GM19099 (cell line): ENCODE results near the gene MNAT1.

ENCODE experiments used
- POLR2A ChIP-seq: IDR thresholded peaks from 3 replicates; pipeline ENCODE4 v1.6.1; 2011; ENCODE audit warnings: low read depth; ENCODE audit not compliant: insufficient read length; ENCODE audit errors: extremely low read depth

Gene MNAT1

GRCh38 chr14:60951776-60952435, 217.3 kb downstream of the MNAT1 start:
- no peak for TF ChIP-seq POLR2A

GRCh38 chr14:60956202-60956601, 221.6 kb downstream of the MNAT1 start:
- TF ChIP-seq POLR2A = no peak

- no peak for TF ChIP-seq POLR2A
Measured at GRCh38 chr14:60956632-60957031, 222.1 kb downstream of the MNAT1 start.

GRCh38 chr14:60958146-60958545, 223.6 kb downstream of the MNAT1 start:
- TF ChIP-seq POLR2A = no peak

GRCh38 chr14:60963761-60964160, 229.2 kb downstream of the MNAT1 start:
- no peak for TF ChIP-seq POLR2A

GRCh38 chr14:60964904-60965303, 230.3 kb downstream of the MNAT1 start:
- no peak for TF ChIP-seq POLR2A

- TF ChIP-seq POLR2A = no peak
Measured at GRCh38 chr14:60965402-60965801, 230.8 kb downstream of the MNAT1 start.

GRCh38 chr14:60968099-60968498, 233.5 kb downstream of the MNAT1 start:
- no peak for TF ChIP-seq POLR2A

- no peak for TF ChIP-seq POLR2A
Measured at GRCh38 chr14:60968671-60969070, 234.1 kb downstream of the MNAT1 start.

- TF ChIP-seq POLR2A = no peak
Measured at GRCh38 chr14:60970146-60970545, 235.6 kb downstream of the MNAT1 start.

- no peak for TF ChIP-seq POLR2A
Measured at GRCh38 chr14:60971271-60971670, 236.7 kb downstream of the MNAT1 start.

- no peak for TF ChIP-seq POLR2A
Measured at GRCh38 chr14:60972295-60972694, 237.7 kb downstream of the MNAT1 start.

- TF ChIP-seq POLR2A = no peak
Measured at GRCh38 chr14:60973070-60973469, 238.5 kb downstream of the MNAT1 start.

- TF ChIP-seq POLR2A = no peak
Measured at GRCh38 chr14:60974090-60974651, 239.6 kb downstream of the MNAT1 start.

- TF ChIP-seq POLR2A = no peak
Measured at GRCh38 chr14:60975551-60975950, 241.0 kb downstream of the MNAT1 start.

GRCh38 chr14:60977847-60978246, 243.3 kb downstream of the MNAT1 start:
- no peak for TF ChIP-seq POLR2A

GRCh38 chr14:60980811-60981632, 246.5 kb downstream of the MNAT1 start, which contains the start of the genes SLC38A6 and TRMT5:
Gene SLC38A6, plus strand, starts transcription at chr14:60981245. Its CDS starts 33 bp downstream, at chr14:60981278.
Gene TRMT5, minus strand, starts transcription at chr14:60981079. Its CDS starts 106 bp downstream, at chr14:60980973.
- TF ChIP-seq POLR2A = peak; percentile 78
